ENCODE measurements around the gene SGK2. TPM values are rescaled to one million over a fixed set of nuclear protein-coding genes. Genes with fewer than 3 reads are reported as not detected.

SGK2 gene
- total RNA-seq, 1 donor from 2014 or later: 0.32 TPM

GRCh38 chr20:43530321-43531090 lies 28.3 kb upstream of the SGK2 start:
- Mint-ChIP-seq H3K4me1 (ENCODE audit: low read depth) (no peaks in the 10 kb centered on the region), H3K36me3 (ENCODE audit: low read depth) (no peaks in the 10 kb centered on the region), H3K27ac (no peak overlapping the region), H3K9me3 (no peaks in the 10 kb centered on the region), H3K4me3 (ENCODE audit: low read depth) (no peak overlapping the region), H3K27me3 (ENCODE audit: low read depth) (peaks cover 2% of the 10 kb centered on the region)
- intact Hi-C loops (cut with micrococcal nuclease): no loop called here
- no peak for DNase-seq (ENCODE audit: low spot score)

DNA sequence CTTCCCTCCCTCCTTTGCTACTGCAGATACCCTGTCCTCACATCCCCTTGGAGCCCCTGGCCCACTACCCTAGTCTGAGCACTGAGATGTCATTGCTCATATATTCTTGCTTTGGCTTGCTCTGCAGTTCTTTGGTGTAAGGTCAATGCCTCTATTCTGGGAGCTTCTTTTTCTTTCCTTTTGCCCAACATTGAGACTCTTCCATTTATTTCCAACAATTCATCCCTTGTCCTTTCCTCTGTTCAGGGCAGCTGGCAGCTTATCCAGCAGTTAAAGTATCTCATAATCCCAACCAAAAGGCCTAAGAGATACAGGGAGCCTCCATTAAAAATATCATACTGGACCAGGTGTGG lies 27.8 kb upstream of the SGK2 start:
- Mint-ChIP-seq H3K36me3 (ENCODE audit: low read depth) (no peaks in the 10 kb centered on the region), H3K4me1 (ENCODE audit: low read depth) (no peaks in the 10 kb centered on the region), H3K27me3 (ENCODE audit: low read depth) (no peaks in the 10 kb centered on the region), H3K4me3 (ENCODE audit: low read depth) (no peak overlapping the region), H3K9me3 (no peaks in the 10 kb centered on the region), H3K27ac (no peak overlapping the region)
- intact Hi-C loops (cut with micrococcal nuclease): no loop called here
- no peak for DNase-seq (ENCODE audit: low spot score)

DNA sequence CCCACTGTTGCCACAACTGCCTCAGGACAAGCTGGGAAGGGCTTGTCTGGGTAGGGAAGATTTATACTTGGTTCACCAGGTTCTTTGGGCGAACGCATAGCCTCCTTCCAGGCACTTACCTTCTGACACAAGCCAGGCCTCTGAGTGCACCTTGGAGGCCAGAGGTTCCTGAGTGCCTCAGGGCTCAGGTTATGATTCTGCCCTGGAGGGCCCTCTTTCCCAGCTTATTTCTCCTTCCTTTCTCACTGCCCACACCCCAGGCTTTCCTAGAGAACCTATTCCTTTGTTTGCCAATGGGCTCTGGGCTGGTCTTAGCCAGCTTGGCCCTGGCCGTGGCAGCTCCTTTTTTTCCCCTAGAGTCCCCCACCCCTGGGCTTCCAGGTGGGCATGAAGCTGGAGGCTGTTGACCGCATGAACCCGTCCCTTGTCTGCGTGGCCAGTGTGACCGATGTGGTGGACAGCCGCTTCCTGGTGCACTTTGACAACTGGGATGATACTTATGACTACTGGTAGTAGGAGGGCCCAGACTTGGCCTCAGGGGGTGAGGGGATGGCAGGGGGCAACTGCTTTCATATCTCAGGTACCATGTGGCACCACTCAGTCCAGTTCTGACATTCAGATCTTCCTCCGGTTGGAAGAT lies 26.3 kb upstream of the SGK2 start:
- H3K4me3 Mint-ChIP-seq (ENCODE audit: low read depth): no peak overlapping the region
- no peaks in the 10 kb centered on the region for H3K9me3 Mint-ChIP-seq
- DNase-seq (ENCODE audit: low spot score): no peak
- no peaks in the 10 kb centered on the region for H3K36me3 Mint-ChIP-seq (ENCODE audit: low read depth)
- H3K4me1 Mint-ChIP-seq (ENCODE audit: low read depth): no peaks in the 10 kb centered on the region
- intact Hi-C loops (cut with micrococcal nuclease): no loop called here
- no peak overlapping the region for H3K27ac Mint-ChIP-seq
- no peaks in the 10 kb centered on the region for H3K27me3 Mint-ChIP-seq (ENCODE audit: low read depth)

DNA sequence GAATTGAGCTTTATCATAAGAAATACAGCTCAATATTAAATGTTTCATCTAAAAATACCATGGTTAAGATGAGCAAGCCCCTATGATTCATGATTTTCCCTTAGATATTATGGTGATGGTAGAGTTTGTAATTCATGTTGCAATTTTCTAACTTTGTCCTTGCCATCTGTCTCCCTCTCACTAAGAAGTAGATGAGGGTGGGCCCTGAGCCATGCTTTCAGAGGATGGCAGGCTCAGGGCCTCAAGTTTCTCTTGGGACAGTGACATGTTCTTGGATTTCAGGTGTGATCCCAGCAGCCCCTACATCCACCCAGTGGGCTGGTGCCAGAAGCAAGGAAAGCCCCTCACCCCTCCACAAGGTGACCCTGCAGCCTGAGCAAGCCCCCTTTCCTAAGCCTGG lies 25.8 kb upstream of the SGK2 start:
- Mint-ChIP-seq H3K4me1 (ENCODE audit: low read depth) (peaks cover 2% of the 10 kb centered on the region), H3K27ac (no peak overlapping the region), H3K27me3 (ENCODE audit: low read depth) (no peaks in the 10 kb centered on the region), H3K36me3 (ENCODE audit: low read depth) (no peaks in the 10 kb centered on the region), H3K4me3 (ENCODE audit: low read depth) (no peak overlapping the region), H3K9me3 (no peaks in the 10 kb centered on the region)
- intact Hi-C loops (cut with micrococcal nuclease): no loop called here
- no peak for DNase-seq (ENCODE audit: low spot score)

DNA sequence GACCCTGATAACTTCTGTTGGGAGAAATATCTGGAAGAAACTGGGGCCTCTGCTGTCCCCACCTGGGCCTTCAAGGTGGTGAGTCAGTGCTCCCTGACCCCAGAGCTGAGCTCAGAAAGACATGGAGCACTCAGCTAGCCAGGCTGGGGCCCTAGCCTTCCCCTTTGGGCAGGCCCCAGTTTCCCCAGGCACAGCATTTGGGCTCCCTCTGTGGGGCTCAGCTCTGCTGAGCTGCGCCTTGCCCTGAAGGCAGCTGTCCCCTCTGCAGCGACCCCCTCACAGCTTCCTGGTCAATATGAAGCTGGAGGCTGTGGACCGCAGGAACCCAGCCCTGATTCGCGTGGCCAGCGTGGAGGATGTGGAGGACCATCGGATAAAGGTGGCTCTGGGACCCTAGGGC lies 24.8 kb upstream of the SGK2 start:
- Mint-ChIP-seq H3K9me3 (no peaks in the 10 kb centered on the region), H3K4me1 (ENCODE audit: low read depth) (peaks cover 2% of the 10 kb centered on the region), H3K36me3 (ENCODE audit: low read depth) (no peaks in the 10 kb centered on the region), H3K27me3 (ENCODE audit: low read depth) (no peaks in the 10 kb centered on the region), H3K4me3 (ENCODE audit: low read depth) (no peak overlapping the region), H3K27ac (no peak overlapping the region)
- no peak for DNase-seq (ENCODE audit: low spot score)
- intact Hi-C loops (cut with micrococcal nuclease): no loop called here

- Mint-ChIP-seq H3K27me3 (ENCODE audit: low read depth) (no peaks in the 10 kb centered on the region), H3K9me3 (no peaks in the 10 kb centered on the region), H3K36me3 (ENCODE audit: low read depth) (no peaks in the 10 kb centered on the region), H3K27ac (no peak overlapping the region), H3K4me3 (ENCODE audit: low read depth) (no peak overlapping the region), H3K4me1 (ENCODE audit: low read depth) (peaks cover 2% of the 10 kb centered on the region)
- intact Hi-C loops (cut with micrococcal nuclease): loop anchor here (5.0 kb wide), 1 partner anchor 557 kb away; no protein-coding TSS in a partner anchor
- no peak for DNase-seq (ENCODE audit: low spot score)
Observed at GRCh38 chr20:43534791-43535350, 24.0 kb upstream of the SGK2 start.

- Mint-ChIP-seq H3K4me3 (ENCODE audit: low read depth) (no peak overlapping the region), H3K27ac (no peak overlapping the region), H3K36me3 (ENCODE audit: low read depth) (no peaks in the 10 kb centered on the region), H3K27me3 (ENCODE audit: low read depth) (no peaks in the 10 kb centered on the region), H3K9me3 (no peaks in the 10 kb centered on the region), H3K4me1 (ENCODE audit: low read depth) (peaks cover 2% of the 10 kb centered on the region)
- intact Hi-C loops (cut with micrococcal nuclease): loop anchor here (1.0 to 5.0 kb wide), 2 partner anchors 27 to 557 kb away; no protein-coding TSS in a partner anchor
- no peak for DNase-seq (ENCODE audit: low spot score)
Observed at GRCh38 chr20:43535370-43536004, 23.3 kb upstream of the SGK2 start.

GRCh38 chr20:43536041-43536816 lies 22.6 kb upstream of the SGK2 start:
- no peak for DNase-seq (ENCODE audit: low spot score)
- no peak overlapping the region for H3K27ac Mint-ChIP-seq
- H3K27me3 Mint-ChIP-seq (ENCODE audit: low read depth): no peaks in the 10 kb centered on the region
- H3K4me3 Mint-ChIP-seq (ENCODE audit: low read depth): no peak overlapping the region
- intact Hi-C loops (cut with micrococcal nuclease): loop anchor here (1.0 to 5.0 kb wide), 2 partner anchors 26 to 556 kb away; no protein-coding TSS in a partner anchor
- peaks cover 2% of the 10 kb centered on the region for H3K4me1 Mint-ChIP-seq (ENCODE audit: low read depth)
- no peaks in the 10 kb centered on the region for H3K9me3 Mint-ChIP-seq
- no peaks in the 10 kb centered on the region for H3K36me3 Mint-ChIP-seq (ENCODE audit: low read depth)

DNA sequence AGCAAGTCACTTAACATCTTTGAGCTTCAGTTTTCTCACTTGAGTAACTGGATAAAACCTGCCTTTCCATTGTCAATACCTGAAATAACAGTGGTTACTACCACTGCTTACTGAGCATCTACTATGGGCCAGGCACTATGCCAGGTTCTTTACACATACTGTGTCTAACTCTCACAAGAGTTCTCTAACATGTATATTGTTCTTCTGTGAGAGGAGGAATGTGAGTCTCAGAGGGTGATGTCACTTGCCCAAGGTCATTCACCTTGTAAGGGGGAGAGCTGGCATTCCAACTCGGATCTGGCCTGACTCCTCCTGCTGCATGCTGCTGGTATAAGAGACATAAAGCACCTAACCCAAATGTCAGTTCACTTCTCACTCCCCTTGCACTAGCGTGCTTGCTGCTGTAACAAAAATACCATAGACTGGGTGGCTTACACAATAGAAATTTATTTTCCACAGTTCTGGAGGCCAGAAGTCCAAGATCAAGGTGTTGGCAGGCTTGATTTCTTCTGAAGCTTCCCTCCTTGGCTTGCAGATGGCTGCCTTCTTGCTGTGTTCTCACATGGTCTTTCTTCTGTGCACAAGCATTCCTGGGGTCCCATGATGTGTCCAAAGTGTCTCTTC lies 21.9 kb upstream of the SGK2 start:
- Mint-ChIP-seq H3K9me3 (no peaks in the 10 kb centered on the region), H3K4me3 (ENCODE audit: low read depth) (no peak overlapping the region), H3K27me3 (ENCODE audit: low read depth) (no peaks in the 10 kb centered on the region), H3K36me3 (ENCODE audit: low read depth) (no peaks in the 10 kb centered on the region), H3K27ac (no peak overlapping the region), H3K4me1 (ENCODE audit: low read depth) (peaks cover 2% of the 10 kb centered on the region)
- intact Hi-C loops (cut with micrococcal nuclease): loop anchor here (1.0 to 5.0 kb wide), 2 partner anchors 25 to 555 kb away; no protein-coding TSS in a partner anchor
- DNase-seq (ENCODE audit: low spot score): no peak

DNA sequence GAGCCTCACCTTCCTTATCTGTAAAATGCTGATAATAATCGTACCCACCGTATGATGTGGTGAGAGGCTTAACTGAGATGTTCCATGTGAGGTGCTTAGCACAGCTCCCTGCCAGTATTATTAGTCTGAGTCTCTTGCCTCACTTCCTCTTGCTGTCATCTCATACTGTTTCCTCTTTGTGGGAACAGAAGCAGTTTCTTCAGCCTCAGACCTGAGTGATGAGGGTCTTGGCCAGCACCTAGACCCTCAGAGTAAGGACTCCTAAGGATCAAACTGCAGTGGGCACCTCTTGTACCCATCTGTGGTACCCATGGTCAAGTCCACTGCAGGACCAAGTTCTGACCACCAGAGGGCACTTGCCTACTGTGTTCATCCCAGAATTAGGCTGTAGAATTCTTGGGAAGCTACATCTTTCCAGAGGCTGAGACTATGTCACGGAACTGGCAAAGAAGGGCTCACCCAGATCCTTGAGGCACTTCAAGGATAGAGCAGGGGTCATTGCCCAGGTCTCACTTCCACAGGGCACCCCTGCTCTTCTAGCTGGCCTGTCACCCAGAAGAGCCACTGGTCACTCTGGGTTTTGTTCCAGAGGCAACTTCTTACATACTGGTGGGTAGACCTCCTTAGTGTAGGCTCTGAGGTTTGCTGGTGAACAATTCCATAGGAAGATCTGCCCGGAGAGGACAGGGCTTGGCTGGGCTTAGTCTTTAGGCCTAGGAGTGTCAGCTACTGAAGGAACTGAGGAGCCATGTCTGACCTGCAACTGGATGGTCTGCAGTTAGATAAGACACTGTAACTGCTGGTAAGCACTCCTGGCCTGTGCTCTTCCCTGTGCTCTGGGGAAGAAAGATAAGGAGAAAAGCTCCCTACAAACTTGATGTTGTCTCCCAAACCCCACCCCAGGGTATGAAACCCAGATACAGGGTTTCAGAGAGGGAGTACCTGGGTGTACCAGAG lies 20.6 kb upstream of the SGK2 start:
- H3K4me1 Mint-ChIP-seq (ENCODE audit: low read depth): peaks cover 2% of the 10 kb centered on the region
- no peak overlapping the region for H3K27ac Mint-ChIP-seq
- no peaks in the 10 kb centered on the region for H3K36me3 Mint-ChIP-seq (ENCODE audit: low read depth)
- peak; percentile 14 for DNase-seq (ENCODE audit: low spot score)
- no peaks in the 10 kb centered on the region for H3K9me3 Mint-ChIP-seq
- H3K4me3 Mint-ChIP-seq (ENCODE audit: low read depth): no peak overlapping the region
- no peaks in the 10 kb centered on the region for H3K27me3 Mint-ChIP-seq (ENCODE audit: low read depth)
- intact Hi-C loops (cut with micrococcal nuclease): loop anchor here (1.0 to 5.0 kb wide), 2 partner anchors 154 to 554 kb away; no protein-coding TSS in a partner anchor

All from activated T-helper 2 cell treated with anti-CD3 and anti-CD28 coated beads, Interferon-gamma antibody, Interleukin-2, Interleukin-4, amounts not matched to agents 10 μg/mL and 5 μg/mL and 100 μg/mL, durations not matched to agents 14 hours and 24 hours and 36 hours (primary cell).